ENCODE results near the gene LYG1.

DNA sequence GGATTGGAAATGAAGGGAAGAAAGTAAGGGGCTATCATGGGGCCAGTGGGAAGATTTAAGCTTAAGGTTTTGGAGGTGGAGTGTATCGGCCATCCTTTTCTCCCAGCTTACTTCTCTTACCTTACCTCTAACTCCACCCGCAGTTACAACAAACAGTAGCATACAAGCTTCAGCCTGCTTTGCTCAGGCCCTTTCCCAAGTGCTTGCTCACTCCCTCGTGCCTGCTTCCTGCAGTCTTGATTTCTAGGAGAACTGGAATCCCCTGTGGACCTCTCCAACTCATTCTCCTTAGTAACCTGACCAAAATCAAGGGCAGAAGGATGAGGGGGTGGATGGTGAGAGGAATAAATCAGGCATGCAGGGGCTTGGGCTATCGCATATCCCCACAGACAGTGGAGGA is 39.8 kb downstream of the LYG1 start:
- no peak for TF ChIP-seq CTCF (IDR thresholded peaks at IDR 0.05)
- TF ChIP-seq EP300 (IDR thresholded peaks at IDR 0.05), result no peak
- TF ChIP-seq POLR2A (IDR thresholded peaks at IDR 0.05), result no peak
